NCI-H1105 treated with DMSO at 0.1 percent for 48 hours (cell line): ENCODE data around the gene ZNF790.

Source experiments
- DNase-seq: peaks from one replicate; lab custom pipeline; 2025; lab: John Stamatoyannopoulos, UW

The ZNF790 gene

DNA sequence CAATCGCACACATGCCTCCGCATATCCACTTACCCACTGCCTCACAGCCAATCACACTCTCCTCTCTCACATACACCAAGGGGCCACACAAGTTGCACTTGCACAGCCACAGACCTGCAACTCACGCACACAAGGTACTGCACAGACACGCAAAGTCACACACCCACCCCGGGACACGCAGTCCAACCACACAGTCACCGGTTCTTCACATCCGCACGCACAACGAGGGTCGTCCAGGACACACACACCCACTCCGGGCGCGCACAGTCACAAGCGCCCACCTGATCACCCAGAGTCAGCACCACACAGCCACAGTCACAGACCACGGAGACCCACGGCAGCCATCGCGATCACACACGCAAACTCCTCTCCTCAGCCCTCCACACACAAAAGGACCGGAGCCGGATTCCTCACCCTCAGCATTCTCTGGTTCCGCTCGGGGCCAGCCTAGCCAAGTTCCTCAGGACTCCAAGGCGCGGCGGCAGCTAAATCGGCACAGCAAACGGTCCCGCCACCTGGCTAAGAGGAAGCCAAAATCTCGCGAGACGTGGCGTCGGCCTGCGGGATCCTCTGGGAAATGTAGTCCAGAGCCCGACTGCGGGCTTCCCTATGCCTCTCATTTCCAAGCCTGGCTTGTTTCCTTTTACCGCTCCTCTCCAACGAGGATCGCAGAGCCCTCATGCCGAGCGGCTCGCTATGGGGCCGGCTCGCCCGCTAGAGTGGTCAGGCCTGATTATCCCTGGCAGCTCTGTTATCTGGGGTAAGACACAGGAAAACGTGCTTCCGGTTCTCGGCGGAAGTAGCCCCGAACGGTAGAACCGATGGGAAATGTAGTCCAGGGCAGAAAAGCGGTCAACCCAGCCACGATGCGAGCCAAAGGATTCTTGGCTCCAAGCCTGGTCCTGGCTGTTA is 65.6 kb downstream of the ZNF790 start, which contains the start of gene ZNF850:
Gene ZNF850 (minus strand): TSS at position 497 of the 912 bp plus-strand sequence. CDS start 10,201 bp downstream, outside the sequence.
- peak; percentile 93 for DNase-seq

DNA sequence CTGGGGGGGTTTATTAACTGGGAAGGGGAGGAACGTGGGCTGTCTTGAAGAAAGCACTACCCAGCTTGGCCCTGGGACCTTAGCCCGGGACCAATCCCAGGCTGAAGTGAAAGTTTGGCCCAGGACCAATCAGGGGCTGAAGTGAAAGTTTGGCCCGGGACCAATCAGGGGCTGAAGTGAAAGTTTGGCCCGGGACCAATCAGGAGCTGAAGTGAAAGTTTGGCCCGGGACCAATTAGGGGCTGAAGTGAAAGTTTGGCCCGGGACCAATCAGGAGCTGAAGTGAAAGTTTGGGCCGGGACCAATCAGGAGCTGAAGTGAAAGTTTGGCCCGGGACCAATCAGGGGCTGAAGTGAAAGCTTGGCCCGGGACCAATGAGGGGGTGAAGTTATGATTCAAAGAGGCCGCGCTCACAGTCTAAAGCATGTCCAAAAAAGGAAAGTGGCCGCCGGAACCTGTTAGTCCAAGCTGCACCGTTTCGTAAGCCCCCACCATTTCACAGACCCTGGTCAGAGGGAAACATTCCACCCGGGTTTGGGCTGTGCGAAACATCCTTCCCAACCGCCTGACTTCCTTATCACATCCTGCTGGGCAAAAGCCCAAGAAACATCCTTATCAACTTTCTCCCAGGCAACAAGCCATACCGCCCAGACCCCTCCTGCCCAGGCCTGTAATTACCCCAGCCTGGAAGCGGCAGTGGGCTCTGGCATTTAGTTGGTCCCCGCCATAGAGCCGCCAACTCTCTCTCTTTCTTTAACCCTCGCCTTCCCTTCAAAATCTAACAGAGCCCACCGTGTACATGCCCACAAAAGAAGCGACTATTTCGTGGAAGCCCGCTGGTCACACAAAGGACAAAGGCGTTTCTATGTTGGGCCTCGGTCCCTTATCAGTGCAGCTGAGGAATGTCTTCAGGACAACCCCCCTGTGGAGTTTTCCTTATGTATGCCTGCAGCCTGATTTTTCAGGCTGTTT is 66.6 kb downstream of the ZNF790 start:
- peak; percentile 39 for DNase-seq
